Mesenchymal stem cell (in vitro differentiated cells and primary cell): ENCODE results near the gene OR4D2. TPM values are rescaled to one million over a fixed set of nuclear protein-coding genes. Genes with fewer than 3 reads are reported as not detected.

Source experiments
- DNase-seq: peaks from one replicate; pipeline ENCODE4 v3.0.0-alpha.2; 2013
- H2AFZ ChIP-seq: one replicate; pipeline ENCODE4 v1.6.1; 2013; ENCODE audit warnings: low read depth, mild to moderate bottlenecking, control low read depth, inconsistent platforms, low read length, moderate library complexity
- H2AK5ac ChIP-seq: 2 replicates; pipeline ENCODE4 v1.6.1; 2013; ENCODE audit warnings: low read length, moderate library complexity, mild to moderate bottlenecking, inconsistent platforms; ENCODE audit not compliant: severe bottlenecking
- H2BK120ac ChIP-seq: one replicate; pipeline ENCODE4 v1.6.1; 2013; ENCODE audit warnings: low read depth, mild to moderate bottlenecking, inconsistent platforms, low read length, moderate library complexity
- H2BK12ac ChIP-seq, 2 experiments: one replicate each; pipeline ENCODE4 v1.6.1; 2013; ENCODE audit warnings: inconsistent platforms in 2 of 2, low read length in 2 of 2, mild to moderate bottlenecking in 2 of 2, moderate library complexity in 2 of 2, control low read depth in 1 of 2
- H2BK15ac ChIP-seq: one replicate; pipeline ENCODE4 v1.6.1; 2013; ENCODE audit warnings: mild to moderate bottlenecking, low read depth, inconsistent platforms; ENCODE audit not compliant: poor library complexity, severe bottlenecking
- H2BK5ac ChIP-seq: 2 replicates; pipeline ENCODE4 v1.6.1; 2013; ENCODE audit warnings: low read depth, mild to moderate bottlenecking, low read length, control low read depth, inconsistent platforms; ENCODE audit not compliant: poor library complexity, severe bottlenecking
- H3K14ac ChIP-seq, 2 experiments: one replicate each; pipeline ENCODE4 v1.6.1; 2013; ENCODE audit warnings: inconsistent platforms in 2 of 2, low read length in 2 of 2, control low read depth in 1 of 2, mild to moderate bottlenecking in 1 of 2, moderate library complexity in 1 of 2
- H3K18ac ChIP-seq, 2 experiments: one replicate each; pipeline ENCODE4 v1.6.1; 2013; ENCODE audit warnings: inconsistent platforms in 2 of 2, low read length in 2 of 2, control low read depth in 1 of 2, low read depth in 1 of 2, mild to moderate bottlenecking in 1 of 2
- H3K23ac ChIP-seq, 2 experiments: one replicate each; pipeline ENCODE4 v1.6.1; 2013; ENCODE audit warnings: inconsistent platforms in 2 of 2, low read length in 2 of 2, mild to moderate bottlenecking in 2 of 2, moderate library complexity in 2 of 2, control low read depth in 1 of 2
- H3K27ac ChIP-seq: 2 replicates; pipeline ENCODE4 v1.5.1; 2013; ENCODE audit warnings: mild to moderate bottlenecking, moderate library complexity, low read length, control low read depth, inconsistent platforms; ENCODE audit not compliant: poor library complexity, severe bottlenecking
- H3K27me3 ChIP-seq, 2 experiments: 2 replicates each; pipeline versions ENCODE4 v1.6.1 to v1.7.0; 2013; ENCODE audit warnings: low read length in 2 of 2, mild to moderate bottlenecking in 2 of 2, moderate library complexity in 2 of 2, control low read depth in 1 of 2, inconsistent platforms in 1 of 2; ENCODE audit not compliant: control insufficient read depth in 1 of 2, insufficient read depth in 1 of 2
- H3K36me3 ChIP-seq, 2 experiments: 2 replicates each; pipeline versions ENCODE4 v1.6.1 to v1.7.0; 2013; ENCODE audit warnings: low read length in 2 of 2, control low read depth in 1 of 2, inconsistent platforms in 1 of 2, low read depth in 1 of 2, mild to moderate bottlenecking in 1 of 2; ENCODE audit not compliant: insufficient read depth in 2 of 2, control insufficient read depth in 1 of 2
- H3K4ac ChIP-seq, 2 experiments: one replicate each; pipeline ENCODE4 v1.6.1; 2013; ENCODE audit warnings: inconsistent platforms in 2 of 2, low read length in 2 of 2, mild to moderate bottlenecking in 2 of 2, moderate library complexity in 2 of 2, control low read depth in 1 of 2, low read depth in 1 of 2
- H3K4me1 ChIP-seq: 2 replicates; pipeline ENCODE4 v1.6.1; 2013; ENCODE audit warnings: low read depth, low read length, control low read depth; ENCODE audit not compliant: control insufficient read depth, insufficient read depth
- H3K4me2 ChIP-seq: 2 replicates; pipeline ENCODE4 v1.6.1; 2013; ENCODE audit warnings: low read length, mild to moderate bottlenecking, inconsistent platforms; ENCODE audit not compliant: poor library complexity, severe bottlenecking
- H3K4me3 ChIP-seq, 2 experiments: 2 replicates each; pipeline versions ENCODE4 v1.5.1 to v1.7.0; 2013; ENCODE audit warnings: low read length in 2 of 2, mild to moderate bottlenecking in 2 of 2, control low read depth in 1 of 2, low read depth in 1 of 2; ENCODE audit not compliant: insufficient read depth in 1 of 2
- H3K79me1 ChIP-seq: replicated peaks from 2 replicates; pipeline ENCODE4 v1.6.1; 2013; ENCODE audit warnings: mild to moderate bottlenecking, control low read depth, low read length, inconsistent platforms; ENCODE audit not compliant: poor library complexity, severe bottlenecking
- H3K9ac ChIP-seq: 2 replicates; pipeline ENCODE4 v1.7.0; 2013; ENCODE audit warnings: mild to moderate bottlenecking, low read length, moderate library complexity
- H3K9me3 ChIP-seq: 2 replicates; pipeline ENCODE4 v1.7.0; 2013; ENCODE audit warnings: mild to moderate bottlenecking, low read length; ENCODE audit not compliant: control insufficient read depth
- H4K8ac ChIP-seq: one replicate; pipeline ENCODE4 v1.6.1; 2013; ENCODE audit warnings: inconsistent platforms, mild to moderate bottlenecking, low read length, moderate library complexity
- H4K91ac ChIP-seq: one replicate; pipeline ENCODE4 v1.6.1; 2013; ENCODE audit warnings: mild to moderate bottlenecking, low read length, inconsistent platforms
- WGBS: methylation state at CpG from one replicate; pipeline ENCODE4 v1.1.7; 2013; ENCODE audit warnings: mixed read lengths; 5-methylcytosine and 5-hydroxymethylcytosine counted together
- polyA plus RNA-seq, 2 experiments: library from polyadenylated mRNA; stranded (reverse); fragments of 200-250 nt; gene quantifications; one replicate each; pipeline ENCODE4 v1.2.3, GENCODE V29; 2013

The OR4D2 gene
- not detected for polyA plus RNA-seq (2013, experiment 1 of 2)
- not detected for polyA plus RNA-seq (2013, experiment 2 of 2)

- no peak within 1 kb of the TSS for H3K4me3 ChIP-seq
- no peak within 1 kb of the TSS for H2BK15ac ChIP-seq
- no peak within 1 kb of the TSS for H2BK120ac ChIP-seq
- H3K79me1 ChIP-seq, result no peaks in the 10 kb centered on the region
- no peaks in the 10 kb centered on the region for H3K4me1 ChIP-seq
- no peak within 1 kb of the TSS for H2AFZ ChIP-seq
- H4K91ac ChIP-seq, result no peak within 1 kb of the TSS
- H2AK5ac ChIP-seq, result no peak within 1 kb of the TSS
- H3K4me2 ChIP-seq, result no peak within 1 kb of the TSS
- H3K27me3 ChIP-seq, result peaks cover 30 to 55% of the 10 kb centered on the region in 2 experiments
- H2BK12ac ChIP-seq, result no peak within 1 kb of the TSS
- no peaks in the 10 kb centered on the region for H3K36me3 ChIP-seq
- no peak within 1 kb of the TSS for H3K4ac ChIP-seq
- no peak within 1 kb of the TSS for H3K27ac ChIP-seq
- no peak within 1 kb of the TSS for H3K18ac ChIP-seq
- H3K14ac ChIP-seq, result no peak within 1 kb of the TSS
- WGBS, result 57% methylated on average over 5 of the region's 6 CpGs
- no peaks in the 10 kb centered on the region for H3K9me3 ChIP-seq
- no peak within 1 kb of the TSS for H3K23ac ChIP-seq
- no peak for DNase-seq
- no peak within 1 kb of the TSS for H4K8ac ChIP-seq
- H3K9ac ChIP-seq, result no peak within 1 kb of the TSS
- no peak within 1 kb of the TSS for H2BK5ac ChIP-seq
These were observed at the start of gene OR4D2 for GRCh38 chr17:58166682-58167081. TSS of gene OR4D2 (plus strand) at chr17:58166982. CDS start at chr17:58169656, 2,674 bp downstream.

GRCh38 chr17:58117382-58117781 is 49.4 kb upstream of the OR4D2 start:
- no peak overlapping the region for H2BK15ac ChIP-seq
- H3K79me1 ChIP-seq, result no peaks in the 10 kb centered on the region
- H2BK5ac ChIP-seq, result no peak overlapping the region
- no peak overlapping the region for H3K27ac ChIP-seq
- no peak overlapping the region for H2BK120ac ChIP-seq
- WGBS, result 96% methylated on average over 5 of the region's 5 CpGs
- H2AFZ ChIP-seq, result no peak overlapping the region
- no peak overlapping the region for H4K91ac ChIP-seq
- no peak overlapping the region for H3K18ac ChIP-seq
- no peak overlapping the region for H3K14ac ChIP-seq
- H3K4me2 ChIP-seq, result no peak overlapping the region
- H3K4me3 ChIP-seq, result no peak overlapping the region
- no peak overlapping the region for H3K4ac ChIP-seq
- H3K23ac ChIP-seq, result no peak overlapping the region
- H3K4me1 ChIP-seq, result no peaks in the 10 kb centered on the region
- DNase-seq, result no peak
- no peak overlapping the region for H2BK12ac ChIP-seq
- no peak overlapping the region for H3K9ac ChIP-seq
- peaks cover 33 to 55% of the 10 kb centered on the region in 2 experiments for H3K27me3 ChIP-seq
- H3K9me3 ChIP-seq, result no peaks in the 10 kb centered on the region
- H4K8ac ChIP-seq, result no peak overlapping the region
- H3K36me3 ChIP-seq, result no peaks in the 10 kb centered on the region
- no peak overlapping the region for H2AK5ac ChIP-seq

- H3K4ac ChIP-seq, result no peak overlapping the region
- H3K4me2 ChIP-seq, result no peak overlapping the region
- 86% methylated on average over 3 of the region's 3 CpGs for WGBS
These were observed 47.3 kb upstream of the OR4D2 start for GRCh38 chr17:58119491-58119890.

GRCh38 chr17:58120195-58120822 is 46.5 kb upstream of the OR4D2 start:
- peak; percentile 65 for DNase-seq
- Histone ChIP-seq H2BK15ac (no peak overlapping the region), H3K4me2 (no peak overlapping the region), H3K36me3 (no peaks in the 10 kb centered on the region), H4K91ac (no peak overlapping the region), H2AFZ (no peak overlapping the region), H3K14ac (no peak overlapping the region), H3K4me3 (no peak overlapping the region), H3K4me1 (no peaks in the 10 kb centered on the region), H2BK120ac (no peak overlapping the region), H3K4ac (no peak overlapping the region), H3K18ac (no peak overlapping the region), H3K79me1 (no peaks in the 10 kb centered on the region), H3K27ac (no peak overlapping the region), H4K8ac (no peak overlapping the region), H2BK12ac (no peak overlapping the region), H3K9ac (no peak overlapping the region), H3K9me3 (no peaks in the 10 kb centered on the region), H3K23ac (no peak overlapping the region), H2BK5ac (no peak overlapping the region), H2AK5ac (no peak overlapping the region), H3K27me3 (peaks cover 19 to 38% of the 10 kb centered on the region in 2 experiments)
- 0% methylated on average over 3 of the region's 7 CpGs for WGBS

More at GRCh38 chr17:58119491-58119890, 47.3 kb upstream of the OR4D2 start:
- no peak overlapping the region for H2AFZ ChIP-seq
- H3K36me3 ChIP-seq, result no peaks in the 10 kb centered on the region
- peaks cover 27 to 46% of the 10 kb centered on the region in 2 experiments for H3K27me3 ChIP-seq
- H3K79me1 ChIP-seq, result no peaks in the 10 kb centered on the region
- H2BK120ac ChIP-seq, result no peak overlapping the region
- H3K9me3 ChIP-seq, result no peaks in the 10 kb centered on the region
- H3K18ac ChIP-seq, result no peak overlapping the region
- no peak for DNase-seq
- no peak overlapping the region for H3K14ac ChIP-seq
- no peak overlapping the region for H2AK5ac ChIP-seq
- H2BK15ac ChIP-seq, result no peak overlapping the region
- no peak overlapping the region for H2BK5ac ChIP-seq
- H3K4me3 ChIP-seq, result no peak overlapping the region
- no peak overlapping the region for H4K91ac ChIP-seq
- H2BK12ac ChIP-seq, result no peak overlapping the region
- H3K27ac ChIP-seq, result no peak overlapping the region
- H3K4me1 ChIP-seq, result no peaks in the 10 kb centered on the region
- H3K23ac ChIP-seq, result no peak overlapping the region
- no peak overlapping the region for H4K8ac ChIP-seq
- H3K9ac ChIP-seq, result no peak overlapping the region
